Vagina (tissue), 2 donors: ENCODE data around the gene GGA3.

Source experiments
- CTCF ChIP-seq, 3 experiments: fragments of 450-650 bp in 2 of 3; fragments of 200-600 bp in 1 of 3; sonication (generic) in 1 of 3; IDR thresholded peaks; one replicate each; pipeline ENCODE4 v1.5.1; 2017 to 2019; ENCODE audit warnings: antibody characterized with exemption in 3 of 3, mild to moderate bottlenecking in 2 of 3, moderate library complexity in 2 of 3
- POLR2A ChIP-seq, 2 donors: fragments of 450-650 bp; IDR thresholded peaks; one replicate each; pipeline ENCODE4 v1.6.1; 2017; ENCODE audit warnings: antibody characterized with exemption in 2 of 2, mild to moderate bottlenecking in 2 of 2, moderate library complexity in 2 of 2
- POLR2AphosphoS5 ChIP-seq, 2 donors: sonication (generic); formaldehyde crosslinking; IDR thresholded peaks; one replicate each; pipeline ENCODE4 v1.9.0; 2017; ENCODE audit warnings: antibody characterized with exemption in 2 of 2, mild to moderate bottlenecking in 2 of 2, low read depth in 1 of 2; ENCODE audit not compliant: insufficient read depth in 1 of 2

GRCh38 chr17:75225016-75225415 lies 36.4 kb downstream of the GGA3 start:
- TF ChIP-seq CTCF (IDR thresholded peaks at IDR 0.05): no peak
- TF ChIP-seq POLR2A (IDR thresholded peaks at IDR 0.05): no peak
- TF ChIP-seq POLR2AphosphoS5 (IDR thresholded peaks at IDR 0.05; ENCODE audit: insufficient read depth in 1 of 2, low read depth in 1 of 2): no peak
